Myocyte (in vitro differentiated cells): ENCODE results near the gene XPO6. TPM values are rescaled to one million over a fixed set of nuclear protein-coding genes. Genes with fewer than 3 reads are reported as not detected.

ENCODE experiments used
- DNase-seq: peaks from one replicate; pipeline ENCODE4 v3.0.0-alpha.2; 2012; ENCODE audit warnings: low read depth
- total RNA-seq: library from RNA; depleted of rRNA; stranded (reverse); fragments of >200 nt; gene quantifications from 2 replicates; pipeline ENCODE4 v1.2.3, GENCODE V29; 2014

The XPO6 gene
- total RNA-seq, 1 donor from 2014 or later, result 62.5 TPM

DNA sequence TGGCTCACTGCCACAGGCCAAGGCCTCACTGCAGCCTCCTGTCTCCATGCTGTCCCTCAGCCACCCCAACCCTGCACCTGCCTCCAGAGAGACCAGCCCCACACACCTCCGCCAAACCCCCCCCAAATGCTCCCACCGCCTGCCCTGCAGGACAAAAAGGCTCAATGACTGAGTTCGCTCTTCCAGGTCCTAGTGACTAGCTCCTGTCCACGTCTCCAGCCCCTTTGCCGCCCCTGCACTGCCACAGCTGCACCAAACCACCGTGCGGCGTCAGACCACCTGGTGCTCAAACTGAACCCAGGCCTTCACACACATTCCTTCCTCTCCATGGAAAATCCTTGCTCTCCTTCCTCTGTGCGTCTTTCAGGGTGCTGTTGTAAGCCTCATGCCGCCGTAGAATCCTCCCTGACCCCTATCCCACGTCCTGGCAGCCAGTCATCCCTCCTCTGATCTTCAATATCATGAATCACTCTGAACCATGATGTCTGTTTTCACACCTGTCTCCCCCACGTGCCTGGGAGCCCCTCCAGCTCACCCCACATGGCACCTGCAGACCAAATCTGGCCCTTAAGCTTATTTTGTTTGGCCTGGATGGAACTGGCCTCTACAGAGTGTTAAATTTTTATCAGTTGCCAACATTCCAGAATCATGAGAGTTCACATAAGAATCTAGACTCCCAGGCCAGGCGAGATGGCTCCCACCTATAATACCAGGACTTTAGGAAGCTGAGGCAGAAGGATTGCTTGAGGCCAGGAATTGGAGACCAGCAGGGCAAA lies 144.0 kb downstream of the XPO6 start:
- DNase-seq, result peak; percentile 76

DNA sequence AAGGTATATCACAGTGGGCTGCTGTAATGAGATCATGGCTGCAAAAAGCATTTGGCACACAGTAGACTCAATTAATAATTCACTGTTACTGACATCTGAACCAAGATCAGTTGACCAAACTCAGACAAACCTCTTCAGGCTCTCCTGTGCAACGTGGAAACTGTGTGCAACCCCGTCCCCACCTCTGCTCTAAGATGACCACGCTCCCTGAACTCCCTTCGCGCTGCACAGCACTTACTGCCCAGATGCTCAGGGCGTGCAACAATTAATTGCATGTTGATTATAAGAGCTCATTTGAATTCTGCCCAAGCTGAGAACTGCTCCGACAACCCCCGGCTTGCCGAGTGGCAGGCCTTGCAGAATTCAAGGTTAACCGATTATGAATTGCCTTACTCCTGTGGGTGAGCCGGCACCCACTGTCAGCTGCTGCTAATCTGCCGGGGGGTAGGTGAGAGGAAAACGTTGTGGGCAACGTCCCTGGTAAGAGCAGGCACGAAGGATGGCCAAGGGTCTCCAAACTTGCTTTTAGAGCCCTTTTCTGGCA lies 147.0 kb downstream of the XPO6 start:
- no peak for DNase-seq

DNA sequence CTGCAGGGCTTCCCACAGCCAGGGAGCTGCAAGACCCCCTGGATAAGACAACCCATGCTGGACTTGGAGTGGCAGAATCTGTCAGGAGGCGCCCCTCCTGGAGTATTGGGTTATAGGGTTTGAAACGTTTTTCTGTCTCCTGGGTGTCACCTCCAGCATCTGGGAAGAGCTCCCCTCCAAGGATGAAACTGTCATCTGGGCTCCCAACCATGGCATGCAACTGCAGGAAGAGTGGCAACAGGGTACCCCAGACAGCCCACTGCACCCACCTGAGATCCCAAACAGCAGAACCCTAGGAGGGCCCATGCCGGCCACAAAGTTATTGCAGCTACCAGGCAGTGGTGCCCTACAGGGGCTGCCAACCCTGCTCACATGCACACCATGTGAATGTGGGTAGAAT lies 147.6 kb downstream of the XPO6 start:
- no peak for DNase-seq

DNA sequence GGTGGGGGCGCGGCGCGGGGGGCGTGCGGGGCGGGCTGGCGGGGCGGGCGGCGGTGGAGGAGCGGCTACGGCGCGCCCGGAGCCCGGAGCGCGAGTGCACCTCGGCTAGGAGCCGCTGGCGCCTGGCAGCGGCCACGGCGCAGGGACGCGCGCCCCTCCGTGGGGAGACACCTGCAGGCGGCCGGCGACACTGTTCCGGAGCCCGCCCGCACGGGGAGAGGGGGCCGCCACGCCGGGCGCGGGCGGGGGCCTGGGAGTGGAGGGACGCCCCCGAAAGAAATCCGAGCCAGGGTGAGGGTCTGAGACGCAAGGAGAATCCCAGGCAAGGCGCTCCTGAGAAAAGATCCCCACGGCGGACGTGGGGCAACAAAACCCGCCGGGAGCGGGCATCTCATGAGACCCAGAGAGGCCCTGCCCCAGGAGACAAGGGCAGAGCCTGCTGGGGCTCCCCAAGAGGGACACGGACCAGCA lies 148.1 kb downstream of the XPO6 start, which contains the start of gene GSG1L:
TSS of gene GSG1L (minus strand) at position 124 of the 471 bp plus-strand sequence. CDS start 290 bp downstream, outside the sequence.
- DNase-seq, result no peak

DNA sequence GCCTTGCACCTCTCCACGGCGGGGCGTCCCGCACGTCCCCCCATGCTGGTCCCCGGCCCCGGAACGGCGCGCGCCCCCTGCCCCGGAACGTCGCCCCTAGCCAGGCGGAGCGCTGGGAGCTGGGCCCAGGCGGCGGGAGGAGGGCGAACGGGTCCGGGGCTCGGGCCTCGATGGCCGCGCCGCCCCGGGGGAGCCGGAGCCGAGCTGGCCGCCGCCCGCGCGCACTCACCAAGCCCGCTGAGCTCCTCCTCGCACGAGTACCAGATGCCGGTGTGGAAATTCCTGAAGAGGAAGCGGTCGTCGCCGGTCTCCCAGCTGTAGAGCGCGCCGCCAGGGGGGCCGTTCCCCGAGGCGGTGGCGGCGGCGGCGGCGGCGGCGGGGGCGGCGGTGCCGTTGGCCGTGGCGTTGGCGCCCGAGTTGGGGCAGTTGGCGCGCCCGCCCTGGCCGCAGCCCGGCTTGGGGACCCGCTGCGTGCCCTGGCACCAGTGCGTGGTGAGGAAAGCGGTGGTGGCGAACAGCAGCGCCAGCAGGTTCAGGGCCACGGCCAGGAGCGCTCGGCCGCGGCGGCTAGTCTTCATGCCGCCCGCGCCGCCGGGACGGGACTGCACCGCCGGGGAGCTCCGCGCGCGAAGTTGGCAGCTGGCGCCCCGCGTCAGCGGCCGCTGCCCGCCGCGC lies 148.8 kb downstream of the XPO6 start:
- peak; percentile 26 for DNase-seq

DNA sequence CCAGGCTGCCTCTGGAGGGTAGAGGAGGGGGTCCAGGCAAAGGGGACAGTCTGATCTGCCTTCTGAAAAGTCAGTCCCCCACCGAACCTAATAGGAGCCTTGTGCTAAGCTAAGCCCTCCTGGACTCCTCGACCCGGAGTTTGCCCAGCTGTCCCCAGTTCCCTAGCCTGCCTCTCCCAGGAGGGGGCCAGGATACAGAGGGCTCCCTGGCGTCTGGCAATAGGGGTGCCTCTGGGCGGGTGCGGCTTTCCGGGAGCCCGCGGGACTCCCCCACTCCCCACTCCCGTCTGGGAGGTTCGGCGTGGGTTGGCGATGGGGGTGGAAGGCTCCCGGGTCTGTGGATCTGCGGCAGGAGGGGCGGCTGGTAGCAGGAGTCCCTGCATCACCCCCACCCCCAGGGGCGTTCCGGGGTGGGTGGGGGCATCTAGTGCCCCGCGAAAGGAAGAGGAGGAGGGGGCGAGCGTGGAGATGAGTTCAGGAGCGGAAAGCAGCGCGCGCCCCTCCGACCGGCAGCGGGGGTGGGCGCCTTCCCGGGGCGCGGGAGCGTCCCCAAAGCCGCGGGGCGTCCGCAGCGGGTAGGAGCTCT lies 149.4 kb downstream of the XPO6 start:
- DNase-seq, result no peak

DNA sequence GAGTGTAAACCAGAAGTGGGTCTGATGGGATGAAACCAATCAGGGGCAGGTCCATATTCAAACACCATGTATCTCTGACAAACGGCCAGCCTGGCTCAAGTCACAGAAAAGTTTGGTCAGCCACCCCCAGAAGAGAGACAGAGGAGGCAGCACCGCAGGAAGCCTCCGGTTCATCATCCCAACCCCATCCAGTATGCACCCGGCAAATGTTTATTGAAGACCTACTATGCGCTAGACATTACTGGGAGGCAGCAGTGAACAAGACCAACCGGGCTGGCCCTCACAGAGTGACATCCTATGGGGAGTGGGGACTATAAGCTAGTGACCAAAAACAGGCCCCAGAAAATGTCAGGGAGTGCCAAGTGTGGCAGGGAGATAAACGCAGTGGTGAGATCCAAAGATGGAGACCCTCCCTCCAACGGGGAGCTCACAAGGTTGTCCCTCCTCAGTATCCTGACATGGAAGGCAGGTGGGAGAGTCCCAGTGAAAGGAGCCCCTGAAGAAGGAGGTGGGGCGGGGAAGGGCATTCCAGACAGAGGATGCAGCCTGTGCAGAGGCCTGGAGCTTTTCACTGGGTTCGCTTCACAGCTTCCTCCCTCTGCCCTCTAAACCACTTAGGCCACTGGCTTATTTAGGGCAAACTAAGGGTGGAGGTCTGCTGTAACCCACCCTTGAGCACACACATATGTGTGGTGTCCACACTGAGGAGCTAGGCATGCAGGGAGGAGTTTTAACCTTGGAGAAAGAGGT lies 150.2 kb downstream of the XPO6 start:
- no peak for DNase-seq

DNA sequence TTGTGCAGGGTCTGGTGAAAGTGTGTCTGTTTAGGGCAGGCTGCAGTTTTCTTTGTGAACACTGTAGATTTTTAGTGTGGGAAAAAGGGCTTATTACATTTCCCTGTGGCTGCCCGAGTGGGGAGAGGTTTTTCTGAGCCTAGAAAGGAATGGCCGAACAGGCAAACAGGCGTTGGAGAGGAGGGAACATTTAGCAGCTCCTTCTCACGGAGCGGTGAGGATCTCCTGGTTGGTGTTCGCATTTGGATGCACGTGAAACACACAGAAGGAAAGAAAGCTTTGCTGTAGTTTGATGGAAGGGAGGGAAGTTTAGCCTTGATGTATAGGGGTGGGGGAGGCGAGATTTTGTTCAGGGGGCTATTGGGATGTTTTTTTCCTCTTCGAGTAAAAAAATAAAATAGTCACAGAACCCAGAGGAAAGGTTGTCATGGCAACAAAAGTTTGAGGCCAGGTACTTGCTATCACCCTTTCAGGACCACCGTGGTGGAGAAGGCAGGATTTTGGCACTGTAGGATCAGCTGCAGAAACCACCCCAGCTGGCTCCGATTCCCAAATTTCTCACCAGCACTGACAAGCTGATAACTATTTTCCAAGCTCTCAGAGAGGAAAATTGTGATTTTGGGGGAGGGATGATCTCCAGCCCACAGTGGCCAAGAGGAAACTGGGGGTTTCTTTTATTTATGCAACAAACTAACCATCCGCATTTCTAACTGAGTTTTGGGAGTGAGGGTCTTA lies 151.8 kb downstream of the XPO6 start:
- DNase-seq, result no peak

DNA sequence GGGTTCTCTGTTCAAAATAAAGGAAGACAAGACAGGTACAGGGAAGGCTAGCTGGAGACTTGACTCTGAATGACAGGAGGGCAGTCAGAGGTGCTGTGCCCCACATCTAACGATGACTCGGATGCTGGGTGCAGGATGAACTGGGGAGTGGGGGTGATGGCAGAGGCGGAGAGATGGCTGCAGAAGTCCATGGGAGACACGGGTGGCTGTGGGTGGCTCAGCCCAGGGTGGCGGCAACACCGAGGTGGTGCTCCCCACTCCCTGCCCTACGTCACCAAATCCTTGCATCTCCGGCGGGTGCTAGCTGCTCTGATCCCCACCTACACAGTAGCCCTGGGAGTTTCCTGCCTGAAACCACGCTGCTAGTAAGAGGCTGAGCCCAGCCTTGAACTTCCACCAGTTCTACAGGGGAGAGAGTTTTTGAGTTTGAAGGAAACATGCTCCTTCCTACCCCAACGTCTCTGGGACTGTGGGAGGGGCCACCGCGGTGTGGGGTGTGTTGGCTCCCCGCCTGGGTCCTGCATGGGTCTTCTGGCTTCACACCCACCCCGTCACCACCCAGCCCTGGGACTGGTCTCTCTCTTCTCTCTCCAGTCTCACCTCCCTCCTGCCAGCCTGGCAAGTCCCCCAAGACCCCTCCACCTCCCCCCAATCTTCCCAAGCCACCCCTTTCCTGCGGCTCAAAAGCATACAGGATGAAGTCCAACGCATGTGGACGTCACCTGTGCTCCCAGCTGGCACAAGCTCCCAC lies 152.8 kb downstream of the XPO6 start:
- DNase-seq, result no peak

DNA sequence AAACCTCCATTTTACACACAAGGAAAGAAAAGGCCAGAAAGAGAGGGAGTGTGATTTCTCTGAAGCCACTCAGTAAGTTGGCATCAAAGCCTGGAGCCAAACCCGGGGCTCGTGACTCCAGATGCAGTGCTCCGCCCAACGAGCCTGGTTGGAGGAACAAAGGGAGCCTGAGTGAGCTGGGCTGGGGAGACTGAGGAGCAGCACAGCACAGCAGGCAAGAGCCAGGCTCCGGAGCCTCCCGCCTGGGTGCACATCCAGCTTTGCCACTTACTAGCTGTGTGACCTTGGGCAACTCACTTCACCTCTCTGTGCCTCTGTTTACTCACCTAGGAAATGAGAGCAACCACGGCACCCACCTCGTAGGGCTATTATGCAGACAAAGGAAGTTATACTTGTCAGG lies 153.8 kb downstream of the XPO6 start:
- no peak for DNase-seq

DNA sequence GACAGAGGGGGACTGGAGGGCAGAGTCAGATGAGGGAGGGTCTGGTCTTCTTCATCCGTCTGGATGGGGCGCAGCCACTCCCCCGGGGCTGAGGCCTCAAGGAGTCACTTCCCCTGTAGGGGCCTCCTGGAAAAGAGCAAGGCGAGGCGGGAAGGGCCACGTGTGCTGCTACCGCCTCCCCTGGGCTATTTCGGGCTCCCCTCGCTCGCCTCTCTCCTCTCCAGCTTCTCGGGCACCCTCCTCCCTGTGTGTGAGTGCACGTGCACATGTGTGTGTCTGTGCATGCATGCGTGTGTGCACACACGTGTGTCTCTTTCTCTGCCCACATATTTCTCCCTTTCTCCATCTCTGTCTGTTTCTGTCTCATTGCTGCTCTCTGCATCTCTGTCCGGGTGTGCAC lies 158.3 kb downstream of the XPO6 start:
- no peak for DNase-seq

DNA sequence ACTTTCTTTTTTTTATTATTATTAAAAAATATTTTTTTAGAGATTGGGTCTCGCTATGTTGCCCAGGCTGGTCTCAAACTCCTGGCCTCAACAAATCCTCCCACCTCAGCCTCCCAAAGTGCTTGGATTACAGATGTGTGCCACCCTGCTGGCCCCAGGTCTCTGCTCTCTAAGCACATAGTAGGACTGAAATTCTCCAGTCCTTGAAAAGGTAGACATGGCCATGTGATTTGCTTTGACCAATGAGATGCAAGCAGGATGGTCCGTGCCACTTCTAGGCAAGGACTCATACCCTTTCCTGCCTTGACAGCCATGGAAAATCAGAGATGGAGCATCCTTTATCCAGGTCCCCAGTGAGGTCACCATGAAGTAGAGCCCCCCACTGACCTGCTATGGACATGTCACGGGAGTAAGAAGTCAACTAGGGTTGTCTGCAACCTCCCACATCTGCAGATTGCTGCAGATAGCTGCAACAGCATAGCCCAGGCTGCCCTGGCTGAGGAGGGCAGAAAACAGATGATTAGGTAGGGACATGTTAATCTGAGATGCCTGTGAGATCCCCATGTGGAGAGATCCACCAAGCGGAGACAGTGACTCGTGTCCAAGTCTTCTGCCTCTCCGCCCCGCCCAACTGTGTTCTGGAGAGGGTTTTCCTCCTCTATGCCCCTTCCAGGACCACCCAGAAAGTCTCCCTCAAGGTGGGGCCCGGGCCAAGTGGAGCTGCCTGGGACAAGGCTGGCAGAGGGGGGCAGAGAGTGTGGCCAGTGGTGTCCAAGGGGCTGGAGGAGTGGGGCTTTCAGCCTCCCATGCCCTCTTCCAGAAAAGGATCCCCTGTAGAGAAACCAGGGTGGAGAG lies 159.3 kb downstream of the XPO6 start:
- DNase-seq, result no peak

DNA sequence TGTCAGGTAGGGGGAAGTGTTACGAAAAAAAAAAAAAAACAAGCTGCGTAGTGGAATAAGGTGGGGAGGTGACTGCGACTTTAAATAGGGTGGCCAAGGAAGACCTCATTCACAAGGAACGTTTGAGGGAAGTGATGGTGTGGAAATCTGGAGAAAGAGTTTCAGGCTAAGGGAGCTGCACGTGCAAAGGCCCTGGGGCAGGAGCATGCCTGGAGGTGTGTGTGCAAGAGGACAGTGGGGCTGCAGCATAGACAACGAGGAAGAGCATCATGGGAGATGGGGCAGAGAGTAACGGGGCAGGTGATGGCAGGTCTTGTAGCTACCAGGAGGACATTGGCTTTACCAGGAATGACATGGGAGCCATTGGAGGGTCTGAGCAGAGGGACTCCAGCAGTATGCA lies 160.3 kb downstream of the XPO6 start:
- no peak for DNase-seq

Other genes with a start within 250 kb of the XPO6 start
- gene GSG1L, start 148.3 kb downstream of the XPO6 start, total RNA-seq, result 0.57 TPM in 1 of 2 replicates, not detected in the other
- gene SBK1, start 80.6 kb upstream of the XPO6 start, total RNA-seq, result 3.7 and 4.3 TPM in 2 replicates
- 0.56 and 1.1 TPM in 2 replicates for gene NPIPB6, start 151.5 kb upstream of the XPO6 start, total RNA-seq
- 51.5 and 63.7 TPM in 2 replicates for gene EIF3CL, start 191.9 kb upstream of the XPO6 start, total RNA-seq